GM21825 (cell line): ENCODE results near the gene LAMA2.

Experiments used
- ATAC-seq: cut with Tn5 transposase; IDR thresholded peaks from one replicate; pipeline ENCODE4 v1.9.1; 2021; ENCODE audit warnings: mild to moderate bottlenecking, moderate library complexity; ENCODE audit not compliant: unreplicated experiment

LAMA2 gene

GRCh38 chr6:129416337-129416990 lies 533.5 kb downstream of the LAMA2 start:
- no peak for ATAC-seq

- ATAC-seq, result no peak
Observed at GRCh38 chr6:129417416-129418086, 534.6 kb downstream of the LAMA2 start.

- ATAC-seq, result no peak
Observed at GRCh38 chr6:129419324-129419723, 536.4 kb downstream of the LAMA2 start.

GRCh38 chr6:129426343-129426742 lies 543.4 kb downstream of the LAMA2 start:
- no peak for ATAC-seq

GRCh38 chr6:129429956-129430355 lies 547.0 kb downstream of the LAMA2 start:
- ATAC-seq, result no peak

- ATAC-seq, result no peak
Observed at GRCh38 chr6:129432738-129433137, 549.8 kb downstream of the LAMA2 start.

GRCh38 chr6:129434091-129434490 lies 551.2 kb downstream of the LAMA2 start:
- no peak for ATAC-seq

GRCh38 chr6:129440691-129441090 lies 557.8 kb downstream of the LAMA2 start:
- ATAC-seq, result no peak

- ATAC-seq, result no peak
Observed at GRCh38 chr6:129444683-129445082, 561.7 kb downstream of the LAMA2 start.

GRCh38 chr6:129446272-129447197 lies 563.6 kb downstream of the LAMA2 start:
- ATAC-seq, result no peak

- no peak for ATAC-seq
Observed at GRCh38 chr6:129447198-129447565, 564.2 kb downstream of the LAMA2 start.

GRCh38 chr6:129448965-129449364 lies 566.0 kb downstream of the LAMA2 start:
- ATAC-seq, result peak; percentile 99

- no peak for ATAC-seq
Observed at GRCh38 chr6:129451187-129451586, 568.2 kb downstream of the LAMA2 start.

GRCh38 chr6:129453073-129453472 lies 570.1 kb downstream of the LAMA2 start:
- no peak for ATAC-seq

GRCh38 chr6:129454488-129454887 lies 571.5 kb downstream of the LAMA2 start:
- ATAC-seq, result no peak

- no peak for ATAC-seq
Observed at GRCh38 chr6:129455126-129455769, 572.3 kb downstream of the LAMA2 start.

GRCh38 chr6:129460221-129460620 lies 577.3 kb downstream of the LAMA2 start:
- no peak for ATAC-seq

GRCh38 chr6:129469070-129469662 lies 586.2 kb downstream of the LAMA2 start:
- no peak for ATAC-seq

GRCh38 chr6:129472239-129472638 lies 589.3 kb downstream of the LAMA2 start:
- ATAC-seq, result no peak

GRCh38 chr6:129473546-129473945 lies 590.6 kb downstream of the LAMA2 start:
- ATAC-seq, result no peak
